Heart left ventricle (tissue), 13 donors: ENCODE data around the gene CYP2F1.

Source experiments
- CTCF ChIP-seq, 12 donors: fragments of 200-600 bp; sonication (generic) in 4 of 12; IDR thresholded peaks; one replicate each; pipeline versions ENCODE4 v1.5.0 to v1.8.0; 2018 to 2022; ENCODE audit warnings: antibody characterized with exemption in 12 of 12, mild to moderate bottlenecking in 5 of 12
- POLR2A ChIP-seq, 2 donors: fragments of 450-650 bp; IDR thresholded peaks; one replicate each; pipeline ENCODE4 v1.6.1; 2017; ENCODE audit warnings: antibody characterized with exemption in 2 of 2, mild to moderate bottlenecking in 2 of 2, moderate library complexity in 2 of 2
- donor health status: ischemic (EF 13 %, LVEDD 7.1; RV severe dilation, severe dysfunction).
- donor health status: DM: no; HTN: yes; CAD: no.
- donor health status: DM: no; HTN: no; CAD: no.
- donor health status: ischemic (EF 25% LVEDD 6.9; RV normal size, moderate dysfunction).
- donor health status: ischemic (EF 25% LVEDD 5.7; RV mildly dilated, moderate dysfunction).
- donor health status: ischemic (EF 35%, LVEDD 5.7; RV mildly dilated, moderate dysfunction).
- donor health status: nonischemic (EF 11% LVEDD 7.7; RV severe dilation, severe dysfunction).
- donor health status: DM: yes; HTN: yes; CAD: no.
- donor health status: PGD.
- donor health status: ischemic (EF 29% LVEDD 5.4; RV normal size, mild dysfunction).
- donor health status: nonischemic (EF 23%, LVEDD 6.1; RV moderate dilation, normal function).

- TF ChIP-seq POLR2A (IDR thresholded peaks at IDR 0.05) (no peak), CTCF (IDR thresholded peaks at IDR 0.05) (no peak)
These were observed at the start of gene CYP2F1 for GRCh38 chr19:41114132-41114531.
